Gastroesophageal sphincter (tissue), 4 donors: ENCODE measurements around the gene PPM1H. TPM values are rescaled to one million over a fixed set of nuclear protein-coding genes. Genes with fewer than 3 reads are reported as not detected.

Experiments
- ATAC-seq: fragments of 150-250 bp; one replicate; pipeline ENCODE4 v1.9.1; 2016; ENCODE audit warnings: mild to moderate bottlenecking, moderate library complexity
- H3K27ac ChIP-seq, 4 donors: fragments of 200-600 bp; sonication (generic) in 3 of 4; 1 replicate in 3 of 4; 2 replicates in 1 of 4; pipeline ENCODE4 v1.5.1; 2016 to 2019
- H3K27me3 ChIP-seq: fragments of 200-600 bp; sonication (generic); one replicate; pipeline ENCODE4 v1.5.1; 2019
- H3K36me3 ChIP-seq, 2 donors: fragments of 200-600 bp; sonication (generic); one replicate each; pipeline ENCODE4 v1.5.1; 2019; ENCODE audit warnings: control low read depth in 1 of 2
- H3K4me1 ChIP-seq, 3 donors: fragments of 200-600 bp; sonication (generic); 1 replicate in 2 of 3; 2 replicates in 1 of 3; pipeline ENCODE4 v1.5.1; 2016 to 2019; ENCODE audit warnings: control low read depth in 2 of 3
- H3K4me3 ChIP-seq, 2 donors: fragments of 200-600 bp; sonication (generic); one replicate each; pipeline ENCODE4 v1.5.1; 2019; ENCODE audit warnings: mild to moderate bottlenecking in 1 of 2, moderate library complexity in 1 of 2
- H3K9me3 ChIP-seq, 3 donors: fragments of 200-600 bp; sonication (generic); one replicate each; pipeline ENCODE4 v1.5.1; 2017 to 2019; ENCODE audit warnings: control low read depth in 2 of 3
- EP300 ChIP-seq: sonication (generic); formaldehyde crosslinking; IDR thresholded peaks from one replicate; pipeline ENCODE4 v1.6.1; 2017; ENCODE audit warnings: antibody characterized with exemption, mild to moderate bottlenecking
- POLR2A ChIP-seq, 2 donors: fragments of 450-650 bp; IDR thresholded peaks; one replicate each; pipeline ENCODE4 v1.6.1; 2017; ENCODE audit warnings: antibody characterized with exemption in 2 of 2, mild to moderate bottlenecking in 2 of 2, moderate library complexity in 1 of 2
- POLR2AphosphoS5 ChIP-seq: sonication (generic); formaldehyde crosslinking; IDR thresholded peaks from one replicate; pipeline ENCODE4 v1.6.1; 2017; ENCODE audit warnings: antibody characterized with exemption
- WGBS, 2 donors: methylation state at CpG; one replicate each; pipeline ENCODE4 v1.1.5; 2018; ENCODE audit warnings: low coverage in 1 of 2; 5-methylcytosine and 5-hydroxymethylcytosine counted together
- total RNA-seq, 4 donors: library from RNA; depleted of rRNA; stranded (reverse); fragments of >200 nt; gene quantifications; one replicate each; pipeline ENCODE4 v1.1.0, GENCODE V29; 2016
- TF ChIP-seq, protein P1 (sequence below), 4 experiments: fragments of 200-600 bp in 2 of 4; fragments of 450-650 bp in 2 of 4; sonication (generic) in 1 of 4; IDR thresholded peaks; one replicate each; pipeline ENCODE4 v1.5.1; 2017 to 2019; ENCODE audit warnings: antibody characterized with exemption in 4 of 4, mild to moderate bottlenecking in 2 of 4, moderate library complexity in 2 of 4

The PPM1H gene
- total RNA-seq, 4 donors from 2014 or later = 1.3 to 1.9 (median 1.6) TPM

DNA sequence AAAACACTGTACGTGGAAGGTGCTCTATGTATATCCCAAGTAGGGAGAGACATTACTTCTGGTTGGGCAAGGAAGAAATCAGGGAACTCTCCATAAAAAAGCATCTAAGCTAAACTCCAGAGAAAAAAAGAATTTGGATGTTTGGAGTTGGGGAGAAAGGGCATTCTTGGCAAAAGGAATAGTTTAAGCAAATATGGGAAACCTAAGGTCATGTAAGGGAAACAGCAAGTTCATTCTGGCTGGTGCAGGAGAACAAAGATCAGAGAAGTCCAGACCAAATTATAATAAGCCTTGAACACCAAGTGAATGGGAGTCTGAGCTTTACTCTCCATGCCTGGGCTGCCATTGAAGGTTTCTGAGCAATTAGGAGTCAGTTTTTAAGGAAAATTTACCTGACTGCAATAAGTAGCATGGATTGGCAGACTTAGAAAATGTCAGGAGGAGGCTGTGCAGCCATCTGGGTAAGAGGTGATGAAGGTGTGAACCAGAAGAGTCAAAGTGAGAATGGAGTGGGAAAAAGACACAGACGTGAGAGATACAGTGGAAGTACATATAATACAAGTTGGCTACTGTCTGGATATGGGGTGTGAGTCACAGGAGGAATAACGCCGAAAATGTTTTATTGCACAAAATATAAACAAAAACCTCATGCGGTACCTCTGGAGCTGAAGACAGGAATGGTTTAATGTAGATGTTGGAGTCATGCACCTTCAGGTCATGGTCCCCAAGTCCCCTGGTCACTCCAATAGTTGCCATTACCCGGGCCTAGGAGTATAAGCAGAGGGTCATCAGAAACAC is 245.7 kb downstream of the PPM1H start:
- 50 to 51% methylated on average over 5 to 6 of the region's 6 CpGs for WGBS, 2 donors
- TF ChIP-seq EP300 (no peak), POLR2A (IDR thresholded peaks at IDR 0.05) (no peak), POLR2AphosphoS5 (no peak)
- TF ChIP-seq, protein P1, sequence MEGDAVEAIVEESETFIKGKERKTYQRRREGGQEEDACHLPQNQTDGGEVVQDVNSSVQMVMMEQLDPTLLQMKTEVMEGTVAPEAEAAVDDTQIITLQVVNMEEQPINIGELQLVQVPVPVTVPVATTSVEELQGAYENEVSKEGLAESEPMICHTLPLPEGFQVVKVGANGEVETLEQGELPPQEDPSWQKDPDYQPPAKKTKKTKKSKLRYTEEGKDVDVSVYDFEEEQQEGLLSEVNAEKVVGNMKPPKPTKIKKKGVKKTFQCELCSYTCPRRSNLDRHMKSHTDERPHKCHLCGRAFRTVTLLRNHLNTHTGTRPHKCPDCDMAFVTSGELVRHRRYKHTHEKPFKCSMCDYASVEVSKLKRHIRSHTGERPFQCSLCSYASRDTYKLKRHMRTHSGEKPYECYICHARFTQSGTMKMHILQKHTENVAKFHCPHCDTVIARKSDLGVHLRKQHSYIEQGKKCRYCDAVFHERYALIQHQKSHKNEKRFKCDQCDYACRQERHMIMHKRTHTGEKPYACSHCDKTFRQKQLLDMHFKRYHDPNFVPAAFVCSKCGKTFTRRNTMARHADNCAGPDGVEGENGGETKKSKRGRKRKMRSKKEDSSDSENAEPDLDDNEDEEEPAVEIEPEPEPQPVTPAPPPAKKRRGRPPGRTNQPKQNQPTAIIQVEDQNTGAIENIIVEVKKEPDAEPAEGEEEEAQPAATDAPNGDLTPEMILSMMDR (IDR thresholded peaks at IDR 0.05) = no peak
- H3K27ac ChIP-seq = no peak overlapping the region
- peaks cover 0 to 35% (median 6%) of the 10 kb centered on the region in 3 donors for H3K4me1 ChIP-seq
- H3K36me3 ChIP-seq = no peaks in the 10 kb centered on the region
- H3K9me3 ChIP-seq = no peaks in the 10 kb centered on the region
- H3K27me3 ChIP-seq = no peaks in the 10 kb centered on the region
- ATAC-seq = no peak
- H3K4me3 ChIP-seq = no peak overlapping the region

DNA sequence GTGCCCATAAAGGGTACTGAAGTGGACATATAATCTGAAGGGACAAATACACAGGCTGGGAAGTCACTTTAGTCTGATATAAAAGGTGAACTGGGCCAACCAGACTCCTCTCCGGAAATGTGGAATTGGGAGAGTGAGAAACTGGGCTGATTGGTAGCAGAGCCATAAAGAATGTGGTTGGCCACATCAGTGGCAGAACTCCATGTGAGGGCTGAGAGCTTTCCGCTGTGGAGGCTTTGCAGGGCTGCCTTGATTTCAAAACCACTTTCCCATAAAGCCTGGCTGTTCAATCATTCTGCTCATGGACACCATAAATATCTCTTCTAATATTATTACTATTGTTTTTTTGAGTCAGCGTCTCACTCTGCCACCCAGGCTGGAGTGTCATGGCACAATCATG is 248.0 kb downstream of the PPM1H start:
- H3K36me3 ChIP-seq = no peaks in the 10 kb centered on the region
- no peak overlapping the region for H3K27ac ChIP-seq
- no peaks in the 10 kb centered on the region for H3K9me3 ChIP-seq
- peaks cover 0 to 36% (median 6%) of the 10 kb centered on the region in 3 donors for H3K4me1 ChIP-seq
- no peak for ATAC-seq
- no peak for TF ChIP-seq POLR2AphosphoS5
- 72 to 87% methylated on average over 3 of the region's 3 CpGs for WGBS, 2 donors
- no peak overlapping the region for H3K4me3 ChIP-seq
- no peaks in the 10 kb centered on the region for H3K27me3 ChIP-seq

DNA sequence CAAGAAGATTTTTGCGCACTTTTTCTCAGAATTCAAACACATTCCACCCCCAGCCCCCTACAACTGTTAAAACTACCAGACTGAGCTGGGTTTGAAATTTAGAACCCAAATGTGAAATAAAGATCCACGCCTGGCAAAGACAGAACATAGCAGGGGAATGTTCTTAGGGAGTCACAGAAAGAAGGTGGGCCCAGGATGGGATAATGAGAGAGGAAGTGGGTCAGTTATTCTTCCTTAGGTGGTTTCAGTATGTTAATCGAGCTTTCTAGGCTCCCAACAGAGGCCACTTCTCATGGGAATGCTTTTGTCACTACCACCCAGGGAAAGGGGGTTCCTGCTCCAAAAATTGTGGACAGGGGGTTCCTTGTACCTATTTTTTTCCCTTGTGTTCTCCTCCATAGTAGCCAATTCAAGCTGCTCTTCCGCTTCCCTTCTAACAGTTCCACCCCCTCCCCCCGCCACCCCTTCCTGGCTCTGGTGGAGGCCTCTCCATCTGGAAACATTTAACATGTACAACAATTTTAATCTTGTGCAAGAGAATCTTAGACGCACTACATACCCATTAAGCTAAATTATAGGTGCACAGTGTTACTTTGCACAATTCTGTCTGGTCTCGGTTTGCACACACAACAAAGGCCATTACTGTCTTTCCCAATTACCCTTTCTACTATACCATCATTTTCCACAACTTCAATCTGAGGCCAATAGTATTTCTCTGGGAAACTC is 250.2 kb downstream of the PPM1H start:
- peak; percentile 80 for ATAC-seq

DNA sequence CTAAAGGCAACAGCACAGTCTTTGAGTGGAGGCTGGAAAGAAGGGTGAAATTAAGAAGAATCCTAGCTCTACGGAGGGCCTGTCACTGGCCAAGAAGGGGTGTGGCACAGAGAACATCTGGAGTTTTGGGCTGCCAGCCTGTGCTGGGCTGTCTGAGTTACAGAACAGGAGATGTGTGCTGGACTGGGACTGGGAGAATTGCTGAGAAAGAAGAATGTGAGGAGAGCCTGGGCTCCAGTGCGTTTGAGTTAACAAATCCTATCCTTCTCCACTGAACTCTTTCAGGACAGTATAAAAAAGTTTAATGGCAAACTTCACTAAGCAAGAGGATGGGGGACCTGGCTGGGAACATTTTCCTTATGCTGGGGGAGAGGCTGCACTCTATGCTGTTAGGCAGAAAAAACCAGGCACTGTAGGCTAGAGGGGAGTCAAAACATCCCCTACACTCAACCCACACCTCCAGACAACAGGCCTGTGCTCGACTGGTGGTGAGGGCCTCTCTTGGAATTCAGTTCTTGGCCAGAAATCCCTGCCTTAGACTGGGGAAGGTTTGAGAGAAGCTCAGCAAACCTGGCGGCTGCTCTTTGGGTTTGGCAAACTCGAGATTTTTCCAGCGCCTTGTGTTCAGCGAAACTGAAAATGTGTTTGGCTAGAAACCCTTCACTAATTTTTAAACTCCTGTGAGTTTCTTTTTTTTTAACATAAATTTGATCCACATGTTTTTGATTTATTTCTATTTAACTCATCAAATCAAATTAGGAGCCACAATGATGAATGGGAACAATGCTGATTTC is 251.0 kb downstream of the PPM1H start:
- ATAC-seq = peak; percentile 85
- Histone ChIP-seq H3K27ac (peak overlapping the region; percentile 68 to 84 (median 73)), H3K36me3 (no peaks in the 10 kb centered on the region), H3K4me1 (peaks cover 0 to 32% (median 6%) of the 10 kb centered on the region in 3 donors), H3K9me3 (no peaks in the 10 kb centered on the region), H3K4me3 (no peak overlapping the region), H3K27me3 (no peaks in the 10 kb centered on the region)
- 19 to 56% methylated on average over 4 to 7 of the region's 7 CpGs for WGBS, 2 donors
- TF ChIP-seq, protein P1 (IDR thresholded peaks at IDR 0.05) = no peak
- TF ChIP-seq POLR2AphosphoS5 (peak; percentile 27), POLR2A (IDR thresholded peaks at IDR 0.05) (no peak), EP300 (no peak)

More for the DNA sequence above, 250.2 kb downstream of the PPM1H start:
- Histone ChIP-seq H3K9me3 (no peaks in the 10 kb centered on the region), H3K27ac (peak overlapping the region; percentile 68 to 84 (median 73)), H3K36me3 (no peaks in the 10 kb centered on the region), H3K4me1 (peaks cover 0 to 34% (median 6%) of the 10 kb centered on the region in 3 donors), H3K4me3 (no peak overlapping the region), H3K27me3 (no peaks in the 10 kb centered on the region)
- TF ChIP-seq EP300 (no peak), POLR2AphosphoS5 (peak; percentile 32), POLR2A (IDR thresholded peaks at IDR 0.05) (no peak)
- TF ChIP-seq, protein P1 (IDR thresholded peaks at IDR 0.05) = no peak
- 33 to 43% methylated on average over 4 to 6 of the region's 7 CpGs for WGBS, 2 donors

DNA sequence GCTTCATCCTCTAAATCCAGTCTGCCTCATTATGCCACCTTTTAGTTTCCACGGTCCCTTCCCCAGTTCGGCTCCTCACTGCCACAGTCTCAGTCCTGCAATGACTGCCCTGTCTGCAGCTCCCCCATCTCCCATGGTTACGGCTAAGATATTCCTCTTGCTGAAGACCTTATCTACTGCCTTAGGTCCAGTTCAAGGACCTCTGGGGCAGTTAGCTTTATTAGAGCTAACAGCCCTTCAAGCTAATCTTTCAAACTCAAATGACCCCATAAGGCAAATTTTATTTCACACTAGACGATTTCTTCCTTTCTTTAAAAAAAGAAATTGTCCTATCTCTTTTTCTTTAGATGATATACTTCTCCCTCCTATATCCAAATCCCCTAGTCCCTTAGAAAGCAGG is 253.6 kb downstream of the PPM1H start:
- Histone ChIP-seq H3K4me3 (no peak overlapping the region), H3K9me3 (no peaks in the 10 kb centered on the region), H3K36me3 (no peaks in the 10 kb centered on the region), H3K4me1 (peaks cover 0 to 30% (median 6%) of the 10 kb centered on the region in 3 donors), H3K27me3 (no peaks in the 10 kb centered on the region), H3K27ac (no peak overlapping the region)
- no peak for TF ChIP-seq POLR2A (IDR thresholded peaks at IDR 0.05)
- TF ChIP-seq EP300 = no peak
- no peak for TF ChIP-seq POLR2AphosphoS5
- TF ChIP-seq, protein P1 (IDR thresholded peaks at IDR 0.05) = no peak
- no peak for ATAC-seq
- WGBS, 2 donors = 74 to 94% methylated on average over 3 to 4 of the region's 4 CpGs
